Omental fat pad (tissue), 4 donors: ENCODE data around the gene TMEM72. TPM values are rescaled to one million over a fixed set of nuclear protein-coding genes. Genes with fewer than 3 reads are reported as not detected.

Experiments
- ATAC-seq: fragments of 150-250 bp; one replicate; pipeline ENCODE4 v1.9.1; 2016; ENCODE audit warnings: mild to moderate bottlenecking, moderate library complexity; ENCODE audit not compliant: low FRiP score
- DNase-seq: peaks from one replicate; pipeline ENCODE4 v3.0.0-alpha.2; 2019; ENCODE audit warnings: low spot score
- CTCF ChIP-seq, 3 donors: fragments of 450-650 bp; IDR thresholded peaks; one replicate each; pipeline ENCODE4 v1.5.1; 2016 to 2017; ENCODE audit warnings: antibody characterized with exemption in 3 of 3, mild to moderate bottlenecking in 3 of 3, moderate library complexity in 2 of 3
- total RNA-seq, 4 donors: library from RNA; depleted of rRNA; stranded (reverse); fragments of >200 nt; gene quantifications; one replicate each; pipeline ENCODE4 v1.1.0, GENCODE V29; 2016

TMEM72 gene
- total RNA-seq, 4 donors from 2014 or later: not detected

DNA sequence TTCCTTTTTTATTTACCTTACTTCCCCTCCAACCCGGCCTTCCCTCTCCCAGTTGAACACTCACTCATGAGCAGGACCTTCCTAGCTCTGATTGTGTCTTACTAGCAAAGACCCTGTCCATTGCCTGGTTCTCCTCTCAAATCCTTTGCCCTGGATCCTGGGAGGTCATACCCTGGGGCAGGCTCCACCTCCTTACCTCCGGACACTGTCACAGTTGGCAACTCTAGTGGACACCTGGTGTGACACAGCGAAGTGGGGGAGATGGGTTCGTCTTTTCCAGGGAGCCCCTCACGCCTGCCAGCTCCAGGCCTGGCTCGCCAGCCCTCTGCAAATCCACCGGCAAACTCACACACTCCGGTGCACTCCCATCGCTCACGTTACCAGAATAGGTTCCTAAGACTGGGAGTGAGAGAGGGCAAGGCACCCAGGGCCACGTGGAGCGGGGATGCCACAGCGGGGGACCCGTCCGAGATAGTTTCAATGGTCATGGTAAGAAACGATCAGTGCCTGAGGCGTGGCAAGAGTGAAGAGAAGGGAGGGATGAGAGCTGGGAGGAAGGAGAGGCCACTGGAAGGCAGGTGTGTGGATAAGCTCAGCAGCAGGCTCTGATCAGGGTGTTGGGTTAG lies 30.9 kb upstream of the TMEM72 start:
- no peak for TF ChIP-seq CTCF (IDR thresholded peaks at IDR 0.05)
- ATAC-seq (no peak), DNase-seq (no peak)

GRCh38 chr10:44881649-44882048 lies 29.5 kb upstream of the TMEM72 start:
- ATAC-seq (no peak), DNase-seq (no peak)
- TF ChIP-seq CTCF (IDR thresholded peaks at IDR 0.05): no peak

DNA sequence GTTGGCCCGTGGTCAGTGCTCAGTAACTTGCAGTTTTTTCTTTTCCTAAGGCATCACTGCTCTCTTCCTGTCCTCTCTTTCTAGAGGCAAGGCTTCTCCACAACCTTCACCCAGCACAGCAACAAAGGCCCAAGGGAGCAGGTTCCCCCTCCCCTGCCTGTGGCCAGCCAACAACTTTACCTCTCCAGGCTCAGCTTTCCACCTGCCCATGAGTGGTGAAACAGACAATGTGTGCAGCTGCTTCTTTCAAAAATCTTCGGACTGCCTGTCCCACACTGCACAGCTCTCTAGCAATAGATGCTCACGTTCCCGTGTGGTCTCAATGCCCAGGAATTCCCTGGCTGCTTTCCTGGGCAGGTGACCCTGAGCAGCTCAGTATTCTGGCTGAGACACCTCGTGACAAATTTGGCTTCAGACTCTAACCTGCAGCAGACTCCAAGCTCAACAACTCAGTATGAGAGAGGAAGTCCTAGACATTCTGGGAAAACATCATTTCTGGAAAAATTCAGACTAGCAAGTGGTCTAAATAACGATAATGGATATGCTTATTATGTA lies 28.9 kb upstream of the TMEM72 start:
- DNase-seq (no peak), ATAC-seq (no peak)
- no peak for TF ChIP-seq CTCF (IDR thresholded peaks at IDR 0.05)

GRCh38 chr10:44883593-44884331 lies 27.4 kb upstream of the TMEM72 start:
- ATAC-seq (no peak), DNase-seq (no peak)
- TF ChIP-seq CTCF (IDR thresholded peaks at IDR 0.05): no peak

DNA sequence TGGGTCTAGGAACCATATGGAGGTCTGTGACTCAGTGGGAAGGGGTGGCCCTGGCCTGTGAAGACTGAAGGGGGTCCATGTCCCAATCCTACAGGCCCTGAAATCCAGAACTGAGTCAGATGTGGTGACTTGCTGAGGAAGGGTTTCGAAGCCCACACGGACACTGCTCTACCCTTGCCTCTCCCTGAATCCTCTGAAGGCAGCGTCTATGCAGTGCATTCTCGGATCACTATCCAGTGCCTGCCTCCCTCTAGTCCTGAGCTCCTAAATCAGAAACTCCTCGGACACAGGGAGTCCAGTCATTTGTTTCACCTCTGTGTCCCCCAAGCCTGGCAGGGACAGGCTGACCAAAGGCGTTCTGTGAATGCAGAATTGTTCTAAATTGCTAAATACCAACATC lies 25.4 kb upstream of the TMEM72 start:
- ATAC-seq (no peak), DNase-seq (no peak)
- no peak for TF ChIP-seq CTCF (IDR thresholded peaks at IDR 0.05)

DNA sequence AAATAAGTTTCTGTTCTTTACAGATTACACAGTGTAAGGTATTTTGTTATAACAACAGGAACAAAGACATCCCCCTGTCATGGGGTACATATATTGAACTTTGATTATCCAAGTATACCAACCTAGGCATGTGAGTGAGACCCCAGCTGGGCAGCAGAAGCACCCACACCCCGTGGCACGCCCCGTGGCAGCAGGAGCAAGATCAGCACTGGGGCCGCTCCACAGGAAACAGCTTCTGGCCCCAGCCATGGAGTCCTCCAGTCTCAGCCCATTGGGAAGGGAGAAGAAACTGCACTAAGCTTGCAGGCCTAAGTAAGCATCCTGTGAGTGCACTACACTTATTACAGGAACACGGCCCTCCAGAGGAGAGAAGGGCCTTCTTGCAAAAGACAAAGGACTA lies 24.2 kb upstream of the TMEM72 start:
- DNase-seq (no peak), ATAC-seq (no peak)
- no peak for TF ChIP-seq CTCF (IDR thresholded peaks at IDR 0.05)

- no peak for ATAC-seq
- DNase-seq: no peak
- TF ChIP-seq CTCF (IDR thresholded peaks at IDR 0.05): no peak
These were observed 22.3 kb upstream of the TMEM72 start for GRCh38 chr10:44888886-44889285.
